CD4-positive, alpha-beta memory T cell (primary cell): Measurements from ENCODE around the gene NPY4R. TPM values are rescaled to one million over a fixed set of nuclear protein-coding genes. Genes with fewer than 3 reads are reported as not detected.

Experiments used
- polyA plus RNA-seq, 2 donors: library from polyadenylated mRNA; unstranded; fragments of 300-500 nt; fragmentation: Illumina TruSeq; gene quantifications; one replicate each; pipeline ENCODE4 v1.2.3, GENCODE V29; 2021
- total RNA-seq, 2 experiments: library from RNA; stranded (reverse); gene quantifications; one replicate each; pipeline ENCODE4 v1.2.3, GENCODE V29; 2021

The NPY4R gene
- total and polyA plus RNA-seq, 4 experiments from 2014 or later: not detected

Other genes starting within 250 kb of the NPY4R start
- not detected for gene ANTXRL, start 179.0 kb downstream of the NPY4R start, total RNA-seq
- gene ANTXRL, start 179.0 kb downstream of the NPY4R start, polyA plus RNA-seq: not detected
- gene ANXA8L1, start 90.2 kb downstream of the NPY4R start, total RNA-seq: not detected
- not detected for gene ANXA8L1, start 90.2 kb downstream of the NPY4R start, polyA plus RNA-seq
- not detected for gene GPRIN2, start 90.7 kb upstream of the NPY4R start, total RNA-seq
- not detected for gene GPRIN2, start 90.7 kb upstream of the NPY4R start, polyA plus RNA-seq
- 1 to 10 TPM in 1 of 2 experiments, under 1 TPM in 1; 0.99 to 1.7 TPM for gene SYT15, start 113.2 kb upstream of the NPY4R start, total RNA-seq
- gene SYT15, start 113.2 kb upstream of the NPY4R start, polyA plus RNA-seq: under 1 TPM; 0.10 TPM